ENCODE data around the gene SPATA3.

- TF ChIP-seq EP300 (IDR thresholded peaks at IDR 0.05) (no peak), CTCF (IDR thresholded peaks at IDR 0.05) (no peak), CEBPB (IDR thresholded peaks at IDR 0.05) (no peak), POLR2A (IDR thresholded peaks at IDR 0.05; ENCODE audit: low read length) (no peak), NPAS2 (CRISPR knock-in tag; IDR thresholded peaks at IDR 0.05; ENCODE audit: borderline replicate concordance) (no peak), MAX (IDR thresholded peaks at IDR 0.05) (no peak), PHF8 (IDR thresholded peaks at IDR 0.05; ENCODE audit: borderline replicate concordance, low read depth) (no peak), USF2 (IDR thresholded peaks at IDR 0.05) (no peak), HDAC2 (IDR thresholded peaks at IDR 0.05) (no peak), REST (IDR thresholded peaks at IDR 0.05) (no peak), ZFP36 (IDR thresholded peaks at IDR 0.05; ENCODE audit: borderline replicate concordance, partially characterized antibody) (no peak), ZSCAN20 (CRISPR knock-in tag; IDR thresholded peaks at IDR 0.05) (no peak), KDM1A (IDR thresholded peaks at IDR 0.05; ENCODE audit: low read depth) (no peak)
Observed at GRCh38 chr2:230995821-230996220, at the start of gene SPATA3.
